G401 (cell line): ENCODE results near the gene ALDH1B1. TPM values are rescaled to one million over a fixed set of nuclear protein-coding genes. Genes with fewer than 3 reads are reported as not detected.

Source experiments
- total RNA-seq: library from RNA; depleted of rRNA; stranded (reverse); fragments of >200 nt; shearing (Covaris generic); gene quantifications from 2 replicates; pipeline ENCODE4 v1.2.3, GENCODE V29; 2014; rRNA removed

ALDH1B1 gene
- total RNA-seq, 1 experiment from 2014 or later = 87.4 TPM

Other genes starting within 250 kb of the ALDH1B1 start
- 1.3 TPM in 1 of 2 replicates, not detected in the other for gene IGFBPL1, start 31.8 kb downstream of the ALDH1B1 start, total RNA-seq
- 1.5 and 1.6 TPM in 2 replicates for gene ANKRD18A, start 227.9 kb downstream of the ALDH1B1 start, total RNA-seq